ENCODE results near the gene CYBRD1.

- no peak for TF ChIP-seq CTCF (IDR thresholded peaks at IDR 0.05)
- TF ChIP-seq POLR2A (IDR thresholded peaks at IDR 0.05) = no peak
- TF ChIP-seq POLR2AphosphoS5 (IDR thresholded peaks at IDR 0.05; ENCODE audit: insufficient read depth in 1 of 2, low read depth in 1 of 2) = no peak
These were observed 56.0 kb downstream of the CYBRD1 start for GRCh38 chr2:171578127-171578803.
